Stimulated activated CD4-positive, alpha-beta T cell treated with anti-CD3 and anti-CD28 coated beads, Interleukin-2, amount 100 ng/mL, for 24 hours (primary cell): ENCODE measurements around the gene RAD51B.

Experiments
- DNase-seq, 2 donors: peaks; one replicate each; pipeline ENCODE4 v3.0.0-alpha.2; 2020

The RAD51B gene

GRCh38 chr14:68154275-68154674, 334.7 kb downstream of the RAD51B start:
- no peak for DNase-seq

- no peak for DNase-seq
Observed at GRCh38 chr14:68157971-68158371, 338.4 kb downstream of the RAD51B start.

GRCh38 chr14:68158640-68159039, 339.1 kb downstream of the RAD51B start:
- no peak for DNase-seq

GRCh38 chr14:68159701-68160633, 340.4 kb downstream of the RAD51B start:
- no peak for DNase-seq

- no peak for DNase-seq
Observed at GRCh38 chr14:68160779-68161546, 341.4 kb downstream of the RAD51B start.

- no peak for DNase-seq
Observed at GRCh38 chr14:68162887-68163286, 343.3 kb downstream of the RAD51B start.

- no peak for DNase-seq
Observed at GRCh38 chr14:68164711-68165113, 345.1 kb downstream of the RAD51B start.

GRCh38 chr14:68165274-68165843, 345.8 kb downstream of the RAD51B start:
- DNase-seq: no peak

- DNase-seq: no peak
Observed at GRCh38 chr14:68166731-68167382, 347.3 kb downstream of the RAD51B start.

GRCh38 chr14:68167383-68168087, 348.0 kb downstream of the RAD51B start:
- DNase-seq: no peak

- DNase-seq: no peak
Observed at GRCh38 chr14:68168460-68169109, 349.0 kb downstream of the RAD51B start.

- no peak for DNase-seq
Observed at GRCh38 chr14:68172216-68172615, 352.6 kb downstream of the RAD51B start.

- DNase-seq: no peak
Observed at GRCh38 chr14:68172627-68173026, 353.0 kb downstream of the RAD51B start.

- DNase-seq: no peak
Observed at GRCh38 chr14:68173227-68173972, 353.8 kb downstream of the RAD51B start.

GRCh38 chr14:68174446-68174845, 354.9 kb downstream of the RAD51B start:
- no peak for DNase-seq

- DNase-seq: no peak
Observed at GRCh38 chr14:68176687-68177086, 357.1 kb downstream of the RAD51B start.

GRCh38 chr14:68177728-68178127, 358.1 kb downstream of the RAD51B start:
- DNase-seq: no peak

GRCh38 chr14:68178282-68178681, 358.7 kb downstream of the RAD51B start:
- DNase-seq: no peak

GRCh38 chr14:68181519-68182326, 362.1 kb downstream of the RAD51B start:
- DNase-seq: no peak

GRCh38 chr14:68182492-68182891, 362.9 kb downstream of the RAD51B start:
- peak in 1 of 2 donors; percentile 3 for DNase-seq
